Stimulated activated CD4-positive, alpha-beta T cell treated with anti-CD3 and anti-CD28 coated beads, Interleukin-15, amount 100 ng/mL, for 48 hours (primary cell): ENCODE measurements around the gene CDADC1.
"Not testable (repeated sequence)": the region's sequence is repeated elsewhere in the genome, so short reads cannot be mapped to it uniquely, and the experiment has no call there.

Experiments used
- DNase-seq, 2 donors: peaks; one replicate each; pipeline ENCODE4 v3.0.0-alpha.2; 2020; ENCODE audit warnings: low read depth in 2 of 2

CDADC1 gene

GRCh38 chr13:49315756-49316482 lies 68.2 kb downstream of the CDADC1 start:
- no peak for DNase-seq

DNA sequence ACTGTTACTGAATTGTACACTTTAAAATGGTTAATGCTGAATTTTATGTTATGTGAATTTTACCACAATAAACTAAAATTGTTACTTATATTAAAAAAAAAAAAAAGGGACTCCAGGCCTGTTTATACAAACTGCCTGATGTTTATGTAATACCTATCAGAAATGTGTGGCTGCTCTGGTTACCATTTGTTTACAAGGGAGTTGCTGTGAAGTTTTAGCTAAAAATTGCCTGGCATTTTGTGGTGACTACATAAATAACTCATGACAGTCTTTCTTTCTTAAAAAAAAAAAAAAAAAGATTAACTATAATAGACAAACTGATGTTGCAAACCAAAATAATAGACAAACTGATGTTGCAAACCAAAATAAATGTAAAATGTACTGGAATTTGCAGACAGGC lies 71.8 kb downstream of the CDADC1 start:
- no peak for DNase-seq

DNA sequence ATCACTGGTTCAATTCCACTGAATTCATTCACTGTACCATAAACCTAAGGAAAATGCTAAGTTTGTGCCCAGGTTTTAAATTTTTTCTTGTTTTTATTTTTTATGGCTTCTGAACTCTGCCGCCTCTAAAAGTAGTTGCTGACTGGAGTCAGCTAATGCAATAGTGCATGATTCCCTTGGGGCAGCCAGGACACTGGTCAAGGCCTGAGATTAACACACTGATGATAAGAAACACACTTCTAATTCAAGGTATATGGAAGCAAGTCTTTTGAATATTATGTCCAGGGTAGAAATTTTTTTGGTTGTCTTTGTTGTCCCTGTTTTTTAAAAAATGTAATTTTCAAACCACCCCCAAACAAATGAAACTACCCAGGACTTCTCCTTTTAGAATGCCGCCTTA lies 72.2 kb downstream of the CDADC1 start:
- DNase-seq, result no peak

DNA sequence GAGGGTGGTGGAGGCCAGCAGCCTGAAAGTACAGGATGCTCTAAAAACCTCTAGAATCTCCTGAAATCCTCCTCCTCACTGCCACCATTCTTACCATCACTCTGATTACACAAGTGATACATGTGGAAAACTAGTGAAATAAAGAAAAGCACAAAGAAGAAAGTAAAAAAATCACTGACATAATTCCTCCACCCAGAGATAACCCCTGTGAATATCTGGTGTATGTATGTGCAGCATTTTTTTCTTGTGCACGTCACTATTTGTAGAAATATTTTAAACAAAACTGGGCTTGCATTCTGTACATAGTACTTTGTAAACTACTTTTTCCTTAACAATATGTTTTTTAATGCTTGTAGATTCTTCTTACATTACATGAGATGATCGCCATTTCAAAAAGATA lies 73.2 kb downstream of the CDADC1 start:
- DNase-seq, result no peak

DNA sequence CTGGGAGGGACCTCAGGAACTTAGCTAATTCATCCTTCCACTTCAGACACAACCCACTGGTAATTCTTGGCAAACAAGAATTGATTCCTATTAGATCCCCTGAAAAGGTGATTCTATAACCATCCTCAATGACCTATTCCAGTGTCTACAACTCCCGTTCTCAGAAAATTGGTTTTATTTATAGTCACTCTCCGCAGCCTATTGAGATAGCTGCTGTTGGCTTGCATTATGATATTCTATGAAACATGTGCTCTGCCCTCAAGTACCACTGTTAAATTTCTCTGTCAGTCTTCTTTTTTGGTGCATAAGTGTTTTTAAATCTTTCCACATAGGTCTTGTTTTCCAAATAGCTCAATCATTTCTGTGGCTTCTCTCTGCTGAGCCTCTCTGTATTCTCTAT lies 75.0 kb downstream of the CDADC1 start:
- no peak for DNase-seq

DNA sequence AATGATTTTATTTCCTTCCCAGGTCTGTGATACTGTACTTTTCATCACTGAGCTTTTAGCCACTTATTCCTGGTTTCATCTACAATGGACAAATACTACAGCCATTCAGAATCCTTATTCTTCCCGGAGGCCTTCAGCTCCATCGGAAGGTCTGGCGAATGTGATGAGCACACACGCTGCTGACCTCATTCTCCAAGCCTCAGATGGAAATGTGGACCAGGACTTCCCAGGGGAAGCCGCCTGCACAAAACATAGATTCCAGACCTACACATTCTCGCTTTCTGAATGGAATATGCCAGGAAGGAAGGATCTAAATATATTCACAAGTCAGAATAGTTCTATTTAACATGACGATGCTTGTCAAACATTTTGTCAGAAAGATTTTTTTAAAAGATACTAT lies 75.6 kb downstream of the CDADC1 start:
- DNase-seq, result no peak

DNA sequence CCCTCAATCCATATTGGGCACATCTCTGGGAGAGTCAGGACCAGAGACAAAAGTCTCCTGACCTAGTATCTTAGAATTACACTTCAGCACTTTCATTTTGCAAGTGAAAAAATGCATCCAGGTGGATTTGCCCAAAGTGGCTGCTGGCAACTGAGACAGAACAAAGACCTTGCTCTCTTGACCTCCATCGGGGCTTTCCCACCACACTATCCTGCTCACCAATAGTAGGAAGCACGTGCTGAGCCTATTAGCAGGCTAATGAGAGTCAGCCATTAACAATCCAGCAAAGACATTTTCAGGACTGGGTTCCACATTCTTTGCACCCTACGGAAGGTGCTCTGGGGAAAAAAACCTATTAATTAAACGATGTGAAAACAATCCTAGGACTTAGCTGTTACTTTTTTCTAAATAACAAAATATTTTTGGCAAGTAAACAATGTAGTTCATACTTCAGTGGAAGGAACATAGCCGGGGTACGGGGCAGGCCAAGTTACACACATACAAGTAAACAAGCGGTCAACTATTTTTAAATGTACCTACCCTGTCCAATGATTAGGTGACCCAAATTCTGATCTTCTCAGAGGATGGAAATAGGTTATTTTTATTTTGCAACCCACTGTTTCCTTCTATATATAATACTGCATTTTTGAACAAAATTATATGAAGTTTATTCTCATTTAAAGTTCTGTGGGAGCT lies 78.6 kb downstream of the CDADC1 start:
- no peak for DNase-seq

DNA sequence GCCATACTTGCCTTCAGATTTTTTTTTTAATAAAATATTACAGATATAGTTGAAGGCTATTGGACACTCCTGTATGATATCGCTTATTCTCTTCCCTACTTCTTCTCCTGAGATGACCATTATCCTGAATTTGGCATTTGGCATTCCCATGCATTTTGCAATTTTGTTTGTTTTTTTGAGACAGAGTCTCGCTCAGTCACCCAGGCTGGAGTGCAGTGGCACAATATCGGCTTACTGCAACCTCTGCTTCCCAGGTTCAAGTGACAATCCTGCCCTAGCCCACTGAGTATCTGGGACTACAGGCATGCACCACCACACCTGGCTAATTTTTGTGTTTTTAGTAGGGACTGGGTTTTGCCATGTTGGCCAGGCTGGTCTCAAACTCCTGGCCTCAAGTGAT lies 79.4 kb downstream of the CDADC1 start:
- not testable (repeated sequence) for DNase-seq

DNA sequence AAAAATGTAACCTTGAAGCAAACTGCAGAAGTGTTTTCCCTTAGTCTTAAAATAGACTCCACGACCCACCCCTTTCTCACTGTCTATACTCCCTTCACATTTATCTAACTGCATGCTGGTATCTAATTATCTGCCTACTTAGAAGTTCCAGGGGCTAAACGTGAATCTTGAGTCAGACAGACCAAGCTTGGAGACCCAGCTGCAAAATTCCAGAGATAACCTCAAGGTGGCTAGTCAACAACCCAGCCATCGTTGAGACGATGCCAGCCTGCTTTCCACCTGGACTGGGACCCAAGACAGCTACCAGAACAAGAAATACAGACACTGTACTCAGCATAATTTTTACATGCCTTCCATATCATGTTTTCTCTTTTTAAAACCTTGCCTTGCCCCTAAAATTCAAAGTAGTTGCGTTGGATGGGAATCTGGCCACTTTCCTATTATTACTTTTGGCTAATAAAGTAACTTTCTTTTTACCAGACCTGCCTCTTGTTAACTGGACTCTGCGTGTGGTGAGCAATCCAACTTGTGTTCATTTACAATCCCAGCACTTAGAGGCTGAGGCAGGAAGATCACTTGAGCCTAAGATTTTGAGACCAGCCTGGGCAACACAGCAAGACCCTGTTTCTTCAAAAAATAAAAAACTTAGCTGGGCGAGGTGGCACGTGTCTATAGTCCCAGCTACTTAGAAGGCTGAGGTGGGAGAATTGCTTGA lies 82.3 kb downstream of the CDADC1 start:
- DNase-seq, result no peak

DNA sequence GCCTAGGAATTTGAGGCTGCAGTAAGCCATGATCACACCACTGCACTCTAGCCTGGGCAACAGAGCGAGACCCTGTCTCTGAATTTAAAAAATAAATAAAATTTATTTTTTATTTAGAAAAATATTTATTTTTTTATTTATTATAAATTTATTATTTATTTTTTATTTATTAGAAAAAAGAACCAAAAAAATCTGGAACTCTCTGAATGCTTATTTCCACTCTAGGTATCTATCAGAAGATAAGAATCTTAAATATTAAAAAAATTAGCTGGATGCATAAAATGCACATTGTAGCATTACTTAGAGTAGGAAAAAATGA lies 82.8 kb downstream of the CDADC1 start:
- no peak for DNase-seq

DNA sequence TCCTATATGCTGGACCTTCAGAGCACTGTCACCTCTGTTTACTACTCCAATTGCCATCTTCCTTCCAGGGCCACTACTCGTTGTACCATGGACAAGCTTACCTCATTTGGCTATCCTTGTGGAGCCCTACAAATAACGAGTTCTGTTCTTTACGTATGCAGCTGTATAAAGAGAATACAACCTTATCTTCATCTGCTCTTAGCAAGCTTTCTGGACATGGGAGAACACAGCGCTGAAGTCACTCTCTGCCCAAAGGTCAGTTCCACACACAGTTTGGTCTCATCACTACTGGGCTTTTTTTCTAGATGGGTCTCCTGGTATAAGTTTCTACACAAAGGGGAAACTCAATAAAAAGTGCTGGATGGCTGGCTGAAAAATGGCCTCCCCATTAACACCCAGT lies 88.9 kb downstream of the CDADC1 start:
- DNase-seq, result no peak

- no peak for DNase-seq
Measured at GRCh38 chr13:49340161-49340560, 92.4 kb downstream of the CDADC1 start.

- no peak for DNase-seq
Measured at GRCh38 chr13:49341517-49341916, 93.8 kb downstream of the CDADC1 start.

GRCh38 chr13:49341941-49342340 lies 94.2 kb downstream of the CDADC1 start:
- no peak for DNase-seq

- DNase-seq, result no peak
Measured at GRCh38 chr13:49342454-49342853, 94.7 kb downstream of the CDADC1 start.
